RPMI8226 (cell line): ENCODE results near the gene UBE2G2.

ENCODE experiments used
- DNase-seq: peaks from one replicate; pipeline ENCODE4 v3.0.0-alpha.2; 2015

UBE2G2 gene

GRCh38 chr21:44814498-44815023 is 12.9 kb upstream of the UBE2G2 start:
- no peak for DNase-seq

DNA sequence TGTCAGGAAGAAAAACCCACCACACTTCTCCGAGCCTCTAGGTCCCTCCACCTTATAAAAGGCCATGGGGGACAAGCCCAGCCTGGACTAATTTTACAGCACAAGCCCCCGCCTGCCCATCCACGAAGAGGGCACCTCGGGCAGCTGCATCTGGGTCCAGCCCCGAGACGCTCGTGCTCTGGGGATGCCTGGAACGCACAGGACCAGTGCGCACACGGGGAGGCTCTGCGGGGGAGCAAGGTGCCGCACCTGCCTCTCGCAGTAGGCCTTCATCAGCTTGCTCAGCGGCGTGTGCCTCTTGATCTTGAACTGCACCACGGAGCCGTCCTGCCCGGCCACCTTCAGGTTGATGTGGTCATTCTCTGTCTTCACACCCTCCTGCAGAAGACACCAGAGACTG is 12.1 kb upstream of the UBE2G2 start:
- no peak for DNase-seq

GRCh38 chr21:44813149-44813548 is 11.5 kb upstream of the UBE2G2 start:
- no peak for DNase-seq

- no peak for DNase-seq
These were observed 11.0 kb upstream of the UBE2G2 start for GRCh38 chr21:44812640-44813039.

DNA sequence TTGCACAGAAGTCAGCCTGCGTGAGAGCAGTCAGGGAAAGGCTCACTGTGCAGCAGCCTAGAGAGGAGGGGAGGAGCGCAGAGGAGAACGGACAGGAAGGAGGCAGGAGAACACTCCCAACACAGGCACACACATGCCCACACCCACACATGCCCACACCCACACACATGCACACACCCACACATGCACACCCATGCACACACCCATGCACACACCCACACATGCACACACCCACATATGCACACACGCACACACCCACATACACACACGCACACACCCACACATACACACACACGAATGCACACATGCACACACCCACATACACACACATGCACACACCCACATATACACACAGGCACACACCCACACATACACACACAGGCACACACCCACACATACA is 9.2 kb upstream of the UBE2G2 start:
- DNase-seq = no peak

DNA sequence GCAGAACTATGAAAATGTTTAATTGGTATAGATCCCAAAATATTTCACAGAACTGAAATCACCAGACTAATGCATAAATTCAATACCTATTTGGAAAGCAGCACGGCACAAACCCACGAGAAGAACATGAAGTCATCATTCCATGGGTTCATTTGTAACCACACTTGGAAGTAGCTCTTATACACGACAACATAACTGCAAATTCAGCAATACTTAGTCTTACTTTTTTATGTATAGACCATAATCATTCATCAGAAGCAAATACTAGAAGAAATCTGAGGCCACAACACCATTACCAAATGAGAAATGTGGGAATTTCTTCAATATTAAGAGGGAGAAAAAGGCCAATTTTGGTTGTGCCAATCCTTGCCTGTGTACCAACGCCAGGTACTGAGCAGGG is 4.2 kb upstream of the UBE2G2 start:
- DNase-seq = no peak

DNA sequence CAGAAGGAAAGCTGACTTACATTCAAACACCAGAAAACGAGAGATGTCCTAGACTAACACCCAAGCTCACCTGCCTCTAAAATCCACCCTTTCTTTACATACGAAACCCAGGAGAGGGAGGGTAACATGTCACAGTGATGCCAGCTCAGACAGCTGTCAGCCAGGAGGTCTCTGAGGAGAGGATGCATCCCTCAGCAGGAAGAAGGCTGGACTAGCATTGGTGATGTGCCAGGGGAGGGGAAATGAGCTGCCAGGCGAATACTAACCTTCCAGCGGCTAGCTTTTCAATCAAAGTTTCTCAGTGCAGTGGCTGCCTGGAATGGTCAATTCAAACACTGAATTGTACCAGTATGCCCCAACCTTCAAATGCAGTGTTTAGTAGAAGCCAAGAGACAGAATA is 3.6 kb upstream of the UBE2G2 start:
- DNase-seq = no peak

- DNase-seq = no peak
These were observed 3.1 kb upstream of the UBE2G2 start for GRCh38 chr21:44804762-44805161.

- DNase-seq = no peak
These were observed 2.0 kb upstream of the UBE2G2 start for GRCh38 chr21:44803651-44804050.

DNA sequence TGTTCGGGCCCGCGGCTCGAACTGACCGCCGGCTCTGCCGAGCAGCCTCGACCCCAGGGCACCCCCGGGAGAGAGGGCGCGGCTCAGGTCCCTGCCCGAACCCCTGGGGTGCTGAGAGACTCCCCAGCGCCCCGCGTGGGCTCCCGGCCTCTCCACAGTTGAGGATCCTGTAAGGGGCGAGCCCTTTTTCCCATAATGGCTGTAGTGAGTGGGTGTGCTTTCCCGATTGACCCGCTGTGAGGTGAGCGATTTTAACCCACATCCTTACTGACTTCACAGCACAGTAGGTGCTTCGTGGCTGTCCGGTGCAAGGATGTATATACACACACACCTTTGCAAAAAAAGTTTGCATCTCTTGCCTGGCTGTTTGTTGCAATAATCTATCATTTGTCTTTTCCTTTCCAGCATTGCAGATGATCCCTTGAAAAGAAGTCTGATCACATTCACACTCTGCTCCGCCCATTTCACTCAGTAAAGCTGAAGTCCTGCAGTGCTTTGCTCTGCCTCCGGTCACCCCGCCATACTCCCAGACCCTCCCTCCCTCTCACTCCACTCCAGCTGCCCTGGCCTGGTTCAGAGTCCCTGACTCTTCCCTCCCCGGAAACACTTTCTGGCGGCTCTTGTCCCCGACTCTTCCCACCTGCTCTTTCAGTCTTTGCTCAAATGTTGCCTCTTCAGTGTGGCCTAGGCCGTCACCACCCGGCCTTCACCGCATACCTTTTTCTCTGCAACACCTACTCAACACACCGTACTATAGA is 955 bp upstream of the UBE2G2 start:
- DNase-seq = peak; percentile 40

- DNase-seq = peak; percentile 75
These were observed 601 bp downstream of the UBE2G2 start for GRCh38 chr21:44800971-44801467.

- DNase-seq = peak; percentile 55
These were observed 1.5 kb downstream of the UBE2G2 start for GRCh38 chr21:44800103-44800502.

- DNase-seq = no peak
These were observed 2.0 kb downstream of the UBE2G2 start for GRCh38 chr21:44799646-44800045.

GRCh38 chr21:44797775-44798174 is 3.8 kb downstream of the UBE2G2 start:
- no peak for DNase-seq

- no peak for DNase-seq
These were observed 6.3 kb downstream of the UBE2G2 start for GRCh38 chr21:44795342-44795741.

DNA sequence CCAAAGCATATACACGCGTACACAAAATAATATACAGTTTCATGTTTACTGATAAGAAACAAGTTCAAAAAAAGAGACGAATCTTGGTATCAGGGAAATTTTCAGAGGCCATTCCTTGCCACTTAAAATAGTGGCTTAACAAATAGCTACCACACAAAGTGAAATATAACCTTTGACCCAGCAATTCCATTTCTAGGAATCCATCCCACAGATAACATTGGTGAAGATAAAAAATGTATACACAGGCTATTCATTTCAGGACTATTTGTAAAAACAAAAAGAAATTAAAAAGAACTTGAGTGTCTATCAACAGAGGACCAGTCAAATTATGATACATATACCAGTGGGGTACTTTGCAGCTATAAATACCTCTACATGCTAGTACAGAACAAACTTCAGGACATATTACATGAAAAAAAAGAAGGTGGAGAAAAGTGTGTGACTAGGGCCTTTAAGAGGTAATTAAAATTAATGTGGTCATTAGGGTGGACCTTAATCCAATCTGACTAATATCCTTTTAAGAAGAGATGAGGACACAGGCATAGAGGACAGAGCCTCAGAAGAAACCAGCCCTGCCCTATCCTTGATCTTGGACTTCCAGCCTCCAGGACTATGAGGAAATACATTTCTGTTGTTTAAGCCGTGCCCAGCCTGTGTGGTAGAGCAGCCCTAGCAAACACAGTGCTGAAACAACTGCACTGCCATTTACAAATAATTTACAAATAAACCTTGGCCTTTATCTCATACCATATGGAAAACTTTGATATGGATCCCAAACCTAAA is 7.8 kb downstream of the UBE2G2 start:
- no peak for DNase-seq

GRCh38 chr21:44792702-44793591 is 8.7 kb downstream of the UBE2G2 start:
- peak; percentile 75 for DNase-seq

- DNase-seq = no peak
These were observed 9.6 kb downstream of the UBE2G2 start for GRCh38 chr21:44791993-44792392.

DNA sequence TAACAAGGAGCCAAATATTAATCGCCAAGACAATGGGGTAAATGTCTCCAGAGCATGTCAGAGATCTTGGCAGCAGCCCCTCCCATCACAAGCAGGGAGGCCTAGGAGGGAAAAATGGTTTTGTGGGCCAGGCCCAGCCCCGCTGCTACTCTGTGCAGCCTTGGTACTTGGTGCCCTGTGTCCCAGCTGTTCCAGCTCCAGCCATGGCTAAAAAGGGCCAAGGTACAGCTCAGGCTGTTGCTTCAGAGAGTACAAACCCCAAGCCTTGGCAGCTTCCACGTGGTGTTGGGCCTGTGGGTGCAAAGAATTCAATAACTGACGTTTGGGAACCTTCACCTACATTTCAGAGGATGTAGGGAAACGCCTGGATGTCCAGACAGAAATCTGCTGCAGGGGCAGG is 10.4 kb downstream of the UBE2G2 start:
- no peak for DNase-seq

DNA sequence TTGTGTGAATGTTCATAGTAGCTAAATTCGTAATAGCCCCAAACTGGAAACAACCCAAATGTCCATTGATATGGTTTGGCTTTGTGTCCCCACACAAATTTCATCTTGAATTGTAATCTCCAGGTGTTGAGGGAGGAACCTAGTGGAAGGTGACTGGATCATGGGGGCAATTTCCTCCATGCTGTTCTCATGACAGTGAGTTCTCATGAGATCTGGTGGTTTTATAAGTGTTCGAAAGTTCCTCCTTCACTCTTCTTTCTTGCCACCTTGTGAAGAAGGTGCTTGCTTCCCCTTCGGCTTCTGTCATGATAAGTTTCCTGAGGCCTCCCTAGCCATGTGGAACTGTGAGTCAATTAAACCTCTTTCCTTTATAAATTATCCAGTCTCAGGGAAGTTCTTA is 11.3 kb downstream of the UBE2G2 start:
- DNase-seq = no peak

DNA sequence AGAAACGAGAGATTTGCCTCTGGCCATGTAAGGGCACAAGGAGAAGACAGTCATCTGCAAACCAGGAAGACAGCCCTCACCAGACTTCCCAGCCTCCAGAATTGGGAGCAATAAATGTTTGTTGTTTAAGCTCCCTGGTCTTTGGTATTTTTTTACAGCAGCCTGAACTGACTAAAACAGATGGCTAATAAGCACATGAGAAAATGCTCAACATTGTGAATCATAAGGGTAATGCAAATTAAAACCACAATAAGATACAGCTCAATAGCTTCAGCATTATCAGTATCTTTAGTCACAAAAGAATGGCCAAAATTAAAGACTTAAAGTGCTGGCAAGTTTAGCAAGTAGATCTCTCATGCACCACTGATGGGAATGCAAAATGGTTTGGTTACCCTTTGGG is 11.7 kb downstream of the UBE2G2 start:
- DNase-seq = no peak

DNA sequence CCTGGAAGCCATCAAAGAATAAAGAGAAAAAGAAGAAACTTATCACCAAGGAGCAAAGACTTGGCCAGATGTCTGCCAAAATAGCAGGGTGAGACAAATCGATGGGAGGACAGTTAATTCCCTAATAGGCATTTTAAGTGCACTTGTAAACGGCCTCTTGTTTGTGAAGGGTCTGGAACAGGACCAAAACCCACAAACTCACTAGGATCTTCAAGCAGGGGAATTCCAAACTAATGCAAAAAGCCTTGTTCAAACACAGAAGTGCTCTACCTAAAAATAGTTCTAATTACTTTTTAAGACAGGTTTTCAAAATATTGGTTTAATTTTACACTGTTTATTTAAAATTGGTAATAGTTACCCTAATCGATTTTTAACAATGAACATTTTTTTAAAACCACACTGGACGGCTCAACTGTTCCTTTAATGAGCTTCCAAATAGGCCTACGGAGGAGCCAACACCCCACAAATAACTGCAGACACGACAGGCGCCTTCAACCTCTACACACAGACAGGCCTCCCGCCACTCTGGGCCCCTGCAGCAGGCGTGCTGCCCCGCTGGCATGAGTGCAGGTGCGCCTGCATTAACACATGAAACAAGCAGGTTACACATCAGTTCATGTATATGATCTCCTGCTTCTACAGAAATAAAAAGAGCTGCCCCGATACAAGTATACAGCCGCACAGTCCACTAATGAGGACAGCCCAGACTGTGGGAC is 15.8 kb downstream of the UBE2G2 start:
- DNase-seq = no peak
